ENCODE results near the gene PDIA5.

- TF ChIP-seq CTCF (IDR thresholded peaks at IDR 0.05; ENCODE audit: low read depth, low read length, poor library complexity, severe bottlenecking): no peak
- no peak for TF ChIP-seq EZH2phosphoT487 (IDR thresholded peaks at IDR 0.05; ENCODE audit: borderline replicate concordance, low read length)
Observed at GRCh38 chr3:123083383-123084124, 16.7 kb downstream of the PDIA5 start.
